HCT116 (cell line): ENCODE measurements around the gene XAB2. TPM values are rescaled to one million over a fixed set of nuclear protein-coding genes. Genes with fewer than 3 reads are reported as not detected.

Source experiments
- ATAC-seq: fragments of 200-7000 bp; cut with Tn5 transposase; 2 replicates; pipeline ENCODE4 v1.9.1; 2020; ENCODE audit warnings: mild to moderate bottlenecking, moderate library complexity
- BruUV-seq: library from RNA; stranded (reverse); fragments of 400-500 nt; replicated peaks from 2 replicates; lab custom pipeline; 2021; lab: Mats Ljungman, UMichigan
- CTCF ChIA-PET: fragments of 300-600 bp; sonication (Branson Sonifier 250); formaldehyde crosslinking; loops from one replicate; lab custom pipeline; 2021; ENCODE audit warnings: antibody characterized with exemption; lab: Charles Lee
- POLR2A ChIA-PET: fragments of 300-600, 350-600 bp; sonication (Branson Sonifier 250); formaldehyde crosslinking; loops from one replicate; lab custom pipeline; 2021; ENCODE audit warnings: antibody characterized with exemption; lab: Charles Lee
- RAD21 ChIA-PET, 2 experiments: fragments of 300-600 bp; sonication (Branson Sonifier 250); formaldehyde crosslinking; loops; one replicate each; lab custom pipeline; 2023; ENCODE audit warnings: low total read pairs in 2 of 2; ENCODE audit not compliant: uncharacterized antibody in 2 of 2, unreplicated experiment in 2 of 2, low non-redundant PET in 1 of 2; lab: Charles Lee
- DNase-seq: peaks from one replicate; pipeline ENCODE4 v3.0.0-alpha.2; 2010; ENCODE audit warnings: low read depth, low spot score
- H2AFZ ChIP-seq: fragments of 200-600 bp; shearing (Covaris generic), sonication (generic); 2 replicates; pipeline ENCODE4 v1.6.1; 2017; ENCODE audit warnings: low read depth, mixed run types, mixed read lengths, antibody characterized with exemption, low read length; ENCODE audit not compliant: poor library complexity, severe bottlenecking
- H3K27ac ChIP-seq: 2 replicates; pipeline ENCODE4 v1.5.1; 2012; ENCODE audit warnings: low read depth, low read length
- H3K27me3 ChIP-seq: fragments of 200-600 bp; sonication (generic); 2 replicates; pipeline ENCODE4 v1.6.1; 2016; ENCODE audit warnings: mixed run types, low read length, mixed read lengths; ENCODE audit not compliant: insufficient read depth
- H3K36me3 ChIP-seq, 2 experiments: fragments of 200-500 bp in 1 of 2; fragments of 200-600 bp in 1 of 2; sonication (Bioruptor generic) in 1 of 2; sonication (generic) in 1 of 2; 2 replicates each; pipeline versions ENCODE4 v1.5.1 to v1.6.1; 2014 to 2016; ENCODE audit warnings: low read length in 2 of 2, inconsistent platforms in 1 of 2, mixed read lengths in 1 of 2, mixed run types in 1 of 2; ENCODE audit not compliant: insufficient read depth in 2 of 2, control insufficient read depth in 1 of 2
- H3K4me1 ChIP-seq, 2 experiments: fragments of 200-600 bp in 1 of 2; sonication (generic) in 1 of 2; 2 replicates each; pipeline versions ENCODE4 v1.5.1 to v1.6.1; 2012 to 2017; ENCODE audit warnings: low read length in 2 of 2, inconsistent platforms in 1 of 2, mild to moderate bottlenecking in 1 of 2, mixed read lengths in 1 of 2, mixed run types in 1 of 2, moderate library complexity in 1 of 2; ENCODE audit not compliant: insufficient read depth in 2 of 2, control insufficient read depth in 1 of 2
- H3K4me2 ChIP-seq: fragments of 200-600 bp; sonication (generic); 2 replicates; pipeline ENCODE4 v1.6.1; 2017; ENCODE audit warnings: mixed run types, low read length, mixed read lengths
- H3K4me3 ChIP-seq, 2 experiments: fragments of 200-600 bp in 1 of 2; sonication (generic) in 1 of 2; replicated peaks in 1 of 2; 2 replicates each; pipeline ENCODE4 v1.5.1; 2011 to 2016; ENCODE audit warnings: low read length in 2 of 2, control low read depth in 1 of 2, low read depth in 1 of 2, mild to moderate bottlenecking in 1 of 2, mixed read lengths in 1 of 2, mixed run types in 1 of 2
- H3K79me2 ChIP-seq: fragments of 200-600 bp; sonication (generic); 2 replicates; pipeline ENCODE4 v1.6.1; 2017; ENCODE audit warnings: mild to moderate bottlenecking, mixed run types, low read length, moderate library complexity, mixed read lengths; ENCODE audit not compliant: insufficient read depth
- H3K9ac ChIP-seq: fragments of 200-600 bp; sonication (generic); 2 replicates; pipeline ENCODE4 v1.6.1; 2016; ENCODE audit warnings: low read length, mixed read lengths
- H3K9me2 ChIP-seq: fragments of 200-600 bp; sonication (generic), shearing (Covaris generic); 2 replicates; pipeline ENCODE4 v1.6.1; 2017; ENCODE audit warnings: mixed run types, mild to moderate bottlenecking, moderate library complexity; ENCODE audit not compliant: insufficient read depth
- H3K9me3 ChIP-seq, 2 experiments: fragments of 200-500 bp in 1 of 2; fragments of 200-600 bp in 1 of 2; sonication (Bioruptor generic) in 1 of 2; sonication (generic) in 1 of 2; 2 replicates each; pipeline ENCODE4 v1.6.1; 2014 to 2017; ENCODE audit warnings: low read length in 2 of 2, mixed read lengths in 2 of 2, inconsistent platforms in 1 of 2, low read depth in 1 of 2, mild to moderate bottlenecking in 1 of 2, mixed run types in 1 of 2, moderate library complexity in 1 of 2; ENCODE audit not compliant: control insufficient read depth in 1 of 2, insufficient read depth in 1 of 2
- H4K20me1 ChIP-seq: fragments of 200-600 bp; sonication (generic), shearing (Covaris generic); 2 replicates; pipeline ENCODE4 v1.6.1; 2017; ENCODE audit warnings: mixed run types, mild to moderate bottlenecking, moderate library complexity; ENCODE audit not compliant: insufficient read depth
- CBX3 ChIP-seq: IDR thresholded peaks from 2 replicates; pipeline ENCODE4 v1.6.1; 2012; ENCODE audit warnings: low read depth
- ELF1 ChIP-seq: IDR thresholded peaks from 2 replicates; pipeline ENCODE4 v1.6.1; 2012; ENCODE audit warnings: low read depth, borderline replicate concordance
- FOSL1 ChIP-seq: IDR thresholded peaks from 2 replicates; pipeline ENCODE4 v1.6.1; 2012; ENCODE audit warnings: low read depth
- SP1 ChIP-seq: IDR thresholded peaks from 2 replicates; pipeline ENCODE4 v1.6.1; 2012; ENCODE audit warnings: low read depth
- TCF7L2 ChIP-seq: IDR thresholded peaks from 2 replicates; pipeline ENCODE4 v1.7.0; 2011; ENCODE audit warnings: borderline replicate concordance, inconsistent platforms; ENCODE audit not compliant: insufficient read depth, insufficient read length; ENCODE audit errors: extremely low read depth
- YY1 ChIP-seq: IDR thresholded peaks from 2 replicates; pipeline ENCODE4 v1.6.1; 2011; ENCODE audit warnings: low read length, low read depth, moderate library complexity, mild to moderate bottlenecking; ENCODE audit not compliant: insufficient replicate concordance; ENCODE audit errors: extremely low read depth
- ZNF274 ChIP-seq: fragments of 200-500 bp; sonication (Bioruptor generic); IDR thresholded peaks from 2 replicates; pipeline ENCODE4 v1.6.1; 2014; ENCODE audit warnings: mild to moderate bottlenecking, low read depth, low read length, inconsistent platforms
- intact Hi-C: fragments of 100-400 bp; cut with micrococcal nuclease; formaldehyde crosslinking; loops from 2 replicates; pipeline ENCODE4 v1.10.0; 2022
- total RNA-seq: library from RNA; stranded (reverse); gene quantifications from one replicate; pipeline ENCODE4 v1.2.1, GENCODE V29; 2021; ENCODE audit not compliant: unreplicated experiment
- TF ChIP-seq, protein P1 (sequence below), 3 experiments: fragments of 200-600 bp in 1 of 3; sonication (generic) in 1 of 3; IDR thresholded peaks in 2 of 3; conservative IDR thresholded peaks in 1 of 3; 2 replicates each; pipeline ENCODE4 v1.5.1; 2012 to 2017; ENCODE audit warnings: low read depth in 2 of 3, low read length in 2 of 3, antibody characterized with exemption in 1 of 3, borderline replicate concordance in 1 of 3, control low read depth in 1 of 3, mild to moderate bottlenecking in 1 of 3, mixed read lengths in 1 of 3, mixed run types in 1 of 3, moderate library complexity in 1 of 3; ENCODE audit not compliant: insufficient read depth in 1 of 3
- TF ChIP-seq, protein P2 (sequence below): IDR thresholded peaks from 2 replicates; pipeline ENCODE4 v1.6.1; 2011; ENCODE audit warnings: mild to moderate bottlenecking, low read length, moderate library complexity; ENCODE audit not compliant: insufficient replicate concordance; ENCODE audit errors: extremely low read depth
- TF ChIP-seq, protein P3 (sequence below): IDR thresholded peaks from 2 replicates; pipeline ENCODE4 v1.6.1; 2012; ENCODE audit warnings: low read depth

Gene XAB2
- total RNA-seq, 1 experiment from 2014 or later: 103 TPM

DNA sequence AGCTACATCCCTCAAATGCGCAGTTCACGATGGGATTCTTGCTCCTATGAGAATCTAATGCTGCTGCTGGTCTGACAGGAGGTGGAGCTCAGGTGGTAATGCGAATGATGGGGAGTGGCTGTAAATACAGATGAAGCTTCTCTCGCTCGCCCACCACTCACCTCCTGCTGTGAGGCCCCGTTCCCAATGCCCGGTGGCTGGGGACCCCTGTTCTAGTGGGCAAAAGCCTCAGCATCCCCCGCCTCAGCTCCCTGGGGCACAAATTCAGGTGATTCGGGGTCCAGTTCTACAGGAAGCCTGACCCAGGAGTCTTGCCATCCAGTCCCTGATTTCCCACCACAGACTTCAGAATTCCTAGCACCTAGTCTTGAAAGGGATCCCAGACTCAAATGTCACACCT, 43.2 kb upstream of the XAB2 start:
- ChIA-PET CTCF (no interaction called here), RAD21 (no interaction called here), POLR2A (no interaction called here)
- H4K20me1 ChIP-seq: no peaks in the 10 kb centered on the region
- H3K27ac ChIP-seq: no peak overlapping the region
- no peaks in the 10 kb centered on the region for H3K9me2 ChIP-seq
- H3K9ac ChIP-seq: no peak overlapping the region
- H3K9me3 ChIP-seq: peaks cover 0 to 3% of the 10 kb centered on the region in 2 experiments; a peak in 1 of 4 replicates
- H3K79me2 ChIP-seq: no peaks in the 10 kb centered on the region
- intact Hi-C loops: no loop called here
- H2AFZ ChIP-seq: no peak overlapping the region
- no peaks in the 10 kb centered on the region for H3K27me3 ChIP-seq
- H3K4me2 ChIP-seq: no peak overlapping the region
- no TSS peak for BruUV-seq
- ATAC-seq (no peak), DNase-seq (no peak)
- no peak overlapping the region for H3K4me3 ChIP-seq
- no peaks in the 10 kb centered on the region for H3K36me3 ChIP-seq
- no peak for TF ChIP-seq TCF7L2
- TF ChIP-seq SP1: no peak
- TF ChIP-seq, protein P1, sequence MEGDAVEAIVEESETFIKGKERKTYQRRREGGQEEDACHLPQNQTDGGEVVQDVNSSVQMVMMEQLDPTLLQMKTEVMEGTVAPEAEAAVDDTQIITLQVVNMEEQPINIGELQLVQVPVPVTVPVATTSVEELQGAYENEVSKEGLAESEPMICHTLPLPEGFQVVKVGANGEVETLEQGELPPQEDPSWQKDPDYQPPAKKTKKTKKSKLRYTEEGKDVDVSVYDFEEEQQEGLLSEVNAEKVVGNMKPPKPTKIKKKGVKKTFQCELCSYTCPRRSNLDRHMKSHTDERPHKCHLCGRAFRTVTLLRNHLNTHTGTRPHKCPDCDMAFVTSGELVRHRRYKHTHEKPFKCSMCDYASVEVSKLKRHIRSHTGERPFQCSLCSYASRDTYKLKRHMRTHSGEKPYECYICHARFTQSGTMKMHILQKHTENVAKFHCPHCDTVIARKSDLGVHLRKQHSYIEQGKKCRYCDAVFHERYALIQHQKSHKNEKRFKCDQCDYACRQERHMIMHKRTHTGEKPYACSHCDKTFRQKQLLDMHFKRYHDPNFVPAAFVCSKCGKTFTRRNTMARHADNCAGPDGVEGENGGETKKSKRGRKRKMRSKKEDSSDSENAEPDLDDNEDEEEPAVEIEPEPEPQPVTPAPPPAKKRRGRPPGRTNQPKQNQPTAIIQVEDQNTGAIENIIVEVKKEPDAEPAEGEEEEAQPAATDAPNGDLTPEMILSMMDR (IDR thresholded peaks at IDR 0.05 in 2 of 3, conservative IDR thresholded peaks at IDR 0.05 in 1 of 3; ENCODE audit: borderline replicate concordance in 1 of 3, insufficient read depth in 1 of 3, low read depth in 2 of 3, low read length in 2 of 3): no peak
- TF ChIP-seq, protein P2, sequence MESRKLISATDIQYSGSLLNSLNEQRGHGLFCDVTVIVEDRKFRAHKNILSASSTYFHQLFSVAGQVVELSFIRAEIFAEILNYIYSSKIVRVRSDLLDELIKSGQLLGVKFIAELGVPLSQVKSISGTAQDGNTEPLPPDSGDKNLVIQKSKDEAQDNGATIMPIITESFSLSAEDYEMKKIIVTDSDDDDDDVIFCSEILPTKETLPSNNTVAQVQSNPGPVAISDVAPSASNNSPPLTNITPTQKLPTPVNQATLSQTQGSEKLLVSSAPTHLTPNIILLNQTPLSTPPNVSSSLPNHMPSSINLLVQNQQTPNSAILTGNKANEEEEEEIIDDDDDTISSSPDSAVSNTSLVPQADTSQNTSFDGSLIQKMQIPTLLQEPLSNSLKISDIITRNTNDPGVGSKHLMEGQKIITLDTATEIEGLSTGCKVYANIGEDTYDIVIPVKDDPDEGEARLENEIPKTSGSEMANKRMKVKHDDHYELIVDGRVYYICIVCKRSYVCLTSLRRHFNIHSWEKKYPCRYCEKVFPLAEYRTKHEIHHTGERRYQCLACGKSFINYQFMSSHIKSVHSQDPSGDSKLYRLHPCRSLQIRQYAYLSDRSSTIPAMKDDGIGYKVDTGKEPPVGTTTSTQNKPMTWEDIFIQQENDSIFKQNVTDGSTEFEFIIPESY: no peak
- no peak for TF ChIP-seq ZNF274
- no peak for TF ChIP-seq CBX3
- TF ChIP-seq YY1: no peak
- TF ChIP-seq FOSL1: no peak
- no peak for TF ChIP-seq ELF1
- TF ChIP-seq, protein P3, sequence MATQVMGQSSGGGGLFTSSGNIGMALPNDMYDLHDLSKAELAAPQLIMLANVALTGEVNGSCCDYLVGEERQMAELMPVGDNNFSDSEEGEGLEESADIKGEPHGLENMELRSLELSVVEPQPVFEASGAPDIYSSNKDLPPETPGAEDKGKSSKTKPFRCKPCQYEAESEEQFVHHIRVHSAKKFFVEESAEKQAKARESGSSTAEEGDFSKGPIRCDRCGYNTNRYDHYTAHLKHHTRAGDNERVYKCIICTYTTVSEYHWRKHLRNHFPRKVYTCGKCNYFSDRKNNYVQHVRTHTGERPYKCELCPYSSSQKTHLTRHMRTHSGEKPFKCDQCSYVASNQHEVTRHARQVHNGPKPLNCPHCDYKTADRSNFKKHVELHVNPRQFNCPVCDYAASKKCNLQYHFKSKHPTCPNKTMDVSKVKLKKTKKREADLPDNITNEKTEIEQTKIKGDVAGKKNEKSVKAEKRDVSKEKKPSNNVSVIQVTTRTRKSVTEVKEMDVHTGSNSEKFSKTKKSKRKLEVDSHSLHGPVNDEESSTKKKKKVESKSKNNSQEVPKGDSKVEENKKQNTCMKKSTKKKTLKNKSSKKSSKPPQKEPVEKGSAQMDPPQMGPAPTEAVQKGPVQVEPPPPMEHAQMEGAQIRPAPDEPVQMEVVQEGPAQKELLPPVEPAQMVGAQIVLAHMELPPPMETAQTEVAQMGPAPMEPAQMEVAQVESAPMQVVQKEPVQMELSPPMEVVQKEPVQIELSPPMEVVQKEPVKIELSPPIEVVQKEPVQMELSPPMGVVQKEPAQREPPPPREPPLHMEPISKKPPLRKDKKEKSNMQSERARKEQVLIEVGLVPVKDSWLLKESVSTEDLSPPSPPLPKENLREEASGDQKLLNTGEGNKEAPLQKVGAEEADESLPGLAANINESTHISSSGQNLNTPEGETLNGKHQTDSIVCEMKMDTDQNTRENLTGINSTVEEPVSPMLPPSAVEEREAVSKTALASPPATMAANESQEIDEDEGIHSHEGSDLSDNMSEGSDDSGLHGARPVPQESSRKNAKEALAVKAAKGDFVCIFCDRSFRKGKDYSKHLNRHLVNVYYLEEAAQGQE: no peak
- peaks cover 3 to 10% of the 10 kb centered on the region in 2 experiments; a peak in 3 of 4 replicates for H3K4me1 ChIP-seq
